Smooth muscle cell (in vitro differentiated cells): ENCODE measurements around the gene MED14. TPM values are rescaled to one million over a fixed set of nuclear protein-coding genes. Genes with fewer than 3 reads are reported as not detected.
A peak's percentile ranks its signal among the peaks of the same experiment; 100 is the strongest.

Experiments used
- DNase-seq: peaks from one replicate; lab custom pipeline; 2025; ENCODE audit not compliant: unreplicated experiment; lab: John Stamatoyannopoulos, UW
- H2AFZ ChIP-seq: fragments of 200-600 bp; sonication (generic); 2 replicates; pipeline ENCODE4 v1.6.0; 2016; ENCODE audit warnings: antibody characterized with exemption, low read depth, mild to moderate bottlenecking
- H3F3A ChIP-seq: fragments of 200-600 bp; sonication (generic); 2 replicates; pipeline ENCODE4 v1.6.0; 2017; ENCODE audit warnings: antibody characterized with exemption, low read depth
- H3K27ac ChIP-seq: fragments of 200-600 bp; sonication (generic); 2 replicates; pipeline ENCODE4 v1.5.1; 2016; ENCODE audit warnings: low read depth, mild to moderate bottlenecking
- H3K27me3 ChIP-seq: fragments of 200-600 bp; sonication (generic); 2 replicates; pipeline ENCODE4 v1.6.1; 2016; ENCODE audit warnings: low read depth, mild to moderate bottlenecking
- H3K36me3 ChIP-seq: fragments of 200-600 bp; sonication (generic); 2 replicates; pipeline ENCODE4 v1.5.1; 2016; ENCODE audit warnings: low read depth
- H3K4me1 ChIP-seq: fragments of 200-600 bp; sonication (generic); 2 replicates; pipeline ENCODE4 v1.5.1; 2016; ENCODE audit warnings: low read depth
- H3K4me2 ChIP-seq: fragments of 200-600 bp; sonication (generic); 2 replicates; pipeline ENCODE4 v1.6.0; 2016; ENCODE audit warnings: mild to moderate bottlenecking
- H3K4me3 ChIP-seq: fragments of 200-600 bp; sonication (generic); 2 replicates; pipeline ENCODE4 v1.5.1; 2016; ENCODE audit warnings: mild to moderate bottlenecking
- H3K79me2 ChIP-seq: fragments of 200-600 bp; sonication (generic); 2 replicates; pipeline ENCODE4 v1.6.0; 2016; ENCODE audit warnings: low read depth, mild to moderate bottlenecking
- H3K9ac ChIP-seq: fragments of 200-600 bp; sonication (generic); 2 replicates; pipeline ENCODE4 v1.6.0; 2016; ENCODE audit warnings: low read depth
- H3K9me3 ChIP-seq: fragments of 200-600 bp; sonication (generic); replicated peaks from 2 replicates; pipeline ENCODE4 v1.5.1; 2016; ENCODE audit warnings: low read depth
- H4K20me1 ChIP-seq: fragments of 200-600 bp; sonication (generic); 2 replicates; pipeline ENCODE4 v1.6.0; 2016; ENCODE audit warnings: low read depth
- WGBS: methylation state at CpG from one replicate; pipeline ENCODE4 v1.1.7; 2016; ENCODE audit warnings: low lambda C conversion rate; 5-methylcytosine and 5-hydroxymethylcytosine counted together
- polyA plus RNA-seq: library from polyadenylated mRNA; unstranded; fragments of >200 nt; fragmentation: Nextera tagmentation; extraction: Ambion mirVana; gene quantifications from 2 replicates; pipeline ENCODE4 v1.2.1, GENCODE V29; 2016
- total RNA-seq: library from RNA; depleted of rRNA; stranded (reverse); fragments of >200 nt; gene quantifications from 2 replicates; pipeline ENCODE4 v1.2.3, GENCODE V29; 2014
- TF ChIP-seq, protein P1 (sequence below): fragments of 200-600 bp; sonication (generic); IDR thresholded peaks from 2 replicates; pipeline ENCODE4 v1.5.1; 2017; ENCODE audit warnings: borderline replicate concordance, mild to moderate bottlenecking, antibody characterized with exemption; ENCODE audit not compliant: insufficient read depth, poor library complexity, severe bottlenecking

MED14 gene
- total and polyA plus RNA-seq, 2 experiments from 2014 or later = 9.4 to 56.2 TPM

DNA sequence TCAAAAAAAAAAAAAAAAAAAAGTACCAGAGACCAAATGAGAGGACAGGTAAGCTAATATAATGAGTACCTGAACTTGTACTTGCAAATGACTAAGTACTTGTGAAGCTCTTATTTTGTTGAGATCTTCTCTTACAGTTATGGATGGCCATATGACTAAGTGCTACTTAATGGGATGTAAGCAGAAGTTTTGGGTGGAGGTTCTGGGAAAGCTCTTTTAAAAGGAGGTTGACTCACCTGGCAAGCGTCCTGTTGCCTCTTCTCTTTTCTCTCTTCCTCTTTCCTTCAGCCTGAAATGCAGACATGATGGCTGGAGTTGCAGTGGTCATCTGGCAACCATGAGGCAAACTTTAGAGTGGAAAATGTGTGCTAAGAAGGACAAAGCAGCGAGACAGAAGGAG is 36.9 kb upstream of the MED14 start:
- WGBS = 51% methylated on average over 2 of the region's 2 CpGs
- DNase-seq = no peak
- Histone ChIP-seq H3K27me3 (no peaks in the 10 kb centered on the region), H3K27ac (no peak overlapping the region), H3K4me1 (no peaks in the 10 kb centered on the region), H3K4me3 (no peak overlapping the region), H3F3A (no peaks in the 10 kb centered on the region), H3K4me2 (no peak overlapping the region), H3K36me3 (no peaks in the 10 kb centered on the region), H3K79me2 (no peaks in the 10 kb centered on the region), H3K9ac (no peak overlapping the region), H3K9me3 (no peaks in the 10 kb centered on the region), H2AFZ (no peak overlapping the region), H4K20me1 (no peaks in the 10 kb centered on the region)
- TF ChIP-seq, protein P1, sequence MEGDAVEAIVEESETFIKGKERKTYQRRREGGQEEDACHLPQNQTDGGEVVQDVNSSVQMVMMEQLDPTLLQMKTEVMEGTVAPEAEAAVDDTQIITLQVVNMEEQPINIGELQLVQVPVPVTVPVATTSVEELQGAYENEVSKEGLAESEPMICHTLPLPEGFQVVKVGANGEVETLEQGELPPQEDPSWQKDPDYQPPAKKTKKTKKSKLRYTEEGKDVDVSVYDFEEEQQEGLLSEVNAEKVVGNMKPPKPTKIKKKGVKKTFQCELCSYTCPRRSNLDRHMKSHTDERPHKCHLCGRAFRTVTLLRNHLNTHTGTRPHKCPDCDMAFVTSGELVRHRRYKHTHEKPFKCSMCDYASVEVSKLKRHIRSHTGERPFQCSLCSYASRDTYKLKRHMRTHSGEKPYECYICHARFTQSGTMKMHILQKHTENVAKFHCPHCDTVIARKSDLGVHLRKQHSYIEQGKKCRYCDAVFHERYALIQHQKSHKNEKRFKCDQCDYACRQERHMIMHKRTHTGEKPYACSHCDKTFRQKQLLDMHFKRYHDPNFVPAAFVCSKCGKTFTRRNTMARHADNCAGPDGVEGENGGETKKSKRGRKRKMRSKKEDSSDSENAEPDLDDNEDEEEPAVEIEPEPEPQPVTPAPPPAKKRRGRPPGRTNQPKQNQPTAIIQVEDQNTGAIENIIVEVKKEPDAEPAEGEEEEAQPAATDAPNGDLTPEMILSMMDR = no peak

DNA sequence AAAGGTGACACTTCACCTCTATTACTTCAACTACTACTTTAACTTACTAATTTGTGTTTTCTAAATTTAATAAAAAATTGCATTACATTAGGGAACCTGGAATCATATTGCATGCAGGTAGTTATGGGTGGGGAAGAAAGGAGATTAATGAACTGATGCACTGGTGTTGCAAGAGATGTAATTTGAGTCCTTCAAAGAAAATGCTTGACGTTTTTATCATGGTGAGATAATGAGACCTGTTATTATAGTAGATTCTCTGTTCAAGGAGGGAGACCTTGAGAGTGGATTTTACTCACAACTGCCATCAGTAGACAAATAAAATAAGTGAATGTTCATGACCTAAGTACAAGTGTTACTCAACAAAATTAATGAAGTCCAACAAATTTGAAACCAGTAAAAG is 26.4 kb upstream of the MED14 start:
- H3K27ac ChIP-seq = no peak overlapping the region
- H3K27me3 ChIP-seq = no peaks in the 10 kb centered on the region
- no peaks in the 10 kb centered on the region for H3K79me2 ChIP-seq
- no peak overlapping the region for H3K4me3 ChIP-seq
- peaks cover 6% of the 10 kb centered on the region for H3K4me1 ChIP-seq
- H3K4me2 ChIP-seq = no peak overlapping the region
- no peaks in the 10 kb centered on the region for H3K9me3 ChIP-seq
- no peak overlapping the region for H2AFZ ChIP-seq
- WGBS = 56% methylated on average over 1 of the region's 1 CpG
- no peaks in the 10 kb centered on the region for H4K20me1 ChIP-seq
- no peak overlapping the region for H3K9ac ChIP-seq
- H3K36me3 ChIP-seq = no peaks in the 10 kb centered on the region
- TF ChIP-seq, protein P1 = no peak
- DNase-seq = no peak
- H3F3A ChIP-seq = no peaks in the 10 kb centered on the region

DNA sequence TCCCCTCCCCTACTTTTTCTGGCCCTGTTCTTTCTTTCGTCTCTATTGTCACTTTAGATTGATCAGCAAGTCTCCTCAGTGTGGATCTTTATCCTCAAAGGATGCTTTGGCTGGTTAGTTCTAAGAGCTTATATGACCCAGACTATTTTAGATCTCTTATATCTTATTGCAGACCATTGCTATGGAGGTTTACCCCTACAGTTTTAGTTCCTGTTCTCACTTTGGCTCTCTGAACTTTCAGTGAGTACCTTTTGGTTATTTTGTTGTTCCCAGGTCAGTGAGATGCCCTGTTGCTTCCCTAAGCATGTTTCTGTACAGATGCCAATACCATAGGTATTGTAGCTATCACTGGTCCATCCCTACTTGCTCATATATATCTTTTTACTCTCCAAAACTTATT is 24.0 kb upstream of the MED14 start:
- no peaks in the 10 kb centered on the region for H3K36me3 ChIP-seq
- no peaks in the 10 kb centered on the region for H3K9me3 ChIP-seq
- no peaks in the 10 kb centered on the region for H4K20me1 ChIP-seq
- 83% methylated on average over 1 of the region's 1 CpG for WGBS
- no peak for DNase-seq
- peaks cover 7% of the 10 kb centered on the region for H3K4me1 ChIP-seq
- TF ChIP-seq, protein P1 = no peak
- no peak overlapping the region for H3K27ac ChIP-seq
- H3K4me2 ChIP-seq = no peak overlapping the region
- H3K27me3 ChIP-seq = no peaks in the 10 kb centered on the region
- no peak overlapping the region for H3K9ac ChIP-seq
- H3F3A ChIP-seq = no peaks in the 10 kb centered on the region
- H3K79me2 ChIP-seq = no peaks in the 10 kb centered on the region
- no peak overlapping the region for H3K4me3 ChIP-seq
- H2AFZ ChIP-seq = no peak overlapping the region

DNA sequence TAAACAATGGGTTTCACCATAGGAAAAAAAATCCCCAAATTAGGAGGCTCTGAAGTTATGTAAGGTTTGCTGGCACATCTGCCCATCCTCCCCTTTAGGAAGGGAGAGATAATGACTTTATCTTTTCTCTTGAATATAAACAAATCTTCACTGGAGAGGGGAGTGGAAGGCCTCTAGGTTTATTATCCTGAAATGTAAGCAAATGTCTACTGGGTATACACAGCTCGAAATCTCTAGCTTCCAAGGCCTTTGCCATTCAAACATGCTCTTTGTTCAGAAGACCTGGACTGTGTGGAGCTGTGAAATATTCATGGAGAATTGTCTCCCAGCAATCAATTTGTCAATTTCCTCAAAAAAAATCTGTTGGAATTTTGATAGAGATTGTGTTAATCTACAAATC is 21.7 kb upstream of the MED14 start:
- DNase-seq = no peak

More for the DNA sequence above, 21.7 kb upstream of the MED14 start:
- Histone ChIP-seq H3K79me2 (no peaks in the 10 kb centered on the region), H3K9ac (no peak overlapping the region), H4K20me1 (no peaks in the 10 kb centered on the region), H3K27me3 (no peaks in the 10 kb centered on the region), H3K36me3 (no peaks in the 10 kb centered on the region), H3K27ac (no peak overlapping the region), H2AFZ (peak overlapping the region; percentile 27), H3K9me3 (no peaks in the 10 kb centered on the region), H3F3A (no peaks in the 10 kb centered on the region), H3K4me3 (no peak overlapping the region), H3K4me2 (no peak overlapping the region), H3K4me1 (peaks cover 7% of the 10 kb centered on the region)
- TF ChIP-seq, protein P1 = no peak
- WGBS = 44% methylated on average over 1 of the region's 1 CpG
